AG04450 (cell line): Measurements from ENCODE around the gene ADAMTSL5. TPM values are rescaled to one million over a fixed set of nuclear protein-coding genes. Genes with fewer than 3 reads are reported as not detected.
"Not testable (repeated sequence)": the region's sequence is repeated elsewhere in the genome, so short reads cannot be mapped to it uniquely, and the experiment has no call there.

Experiments
- CTCF ChIA-PET: fragments of 300-600, 350-600 bp; formaldehyde crosslinking; extraction: SDS; loops from one replicate; lab custom pipeline; 2022; ENCODE audit warnings: antibody characterized with exemption, inconsistent platforms; lab: Charles Lee
- POLR2A ChIA-PET: fragments of 350-600 bp; formaldehyde crosslinking; extraction: SDS; loops from one replicate; lab custom pipeline; 2021; ENCODE audit warnings: antibody characterized with exemption, inconsistent platforms; lab: Yijun Ruan, JAX
- DNase-seq: peaks from one replicate; pipeline ENCODE4 v3.0.0-alpha.2; 2011; ENCODE audit warnings: low read depth, low spot score
- H3K27ac ChIP-seq: one replicate; pipeline ENCODE4 v1.5.1; 2012; ENCODE audit warnings: low read depth, low read length, control low read depth
- H3K27me3 ChIP-seq: one replicate; pipeline ENCODE4 v1.6.0; 2012; ENCODE audit warnings: low read length; ENCODE audit not compliant: control insufficient read depth, insufficient read depth
- H3K4me3 ChIP-seq: 2 replicates; pipeline ENCODE4 v1.5.1; 2011; ENCODE audit warnings: mild to moderate bottlenecking, low read depth, low read length, control low read depth
- H3K9me3 ChIP-seq: 2 replicates; pipeline ENCODE4 v1.5.1; 2012; ENCODE audit warnings: low read length; ENCODE audit not compliant: control insufficient read depth, insufficient read depth
- CTCF ChIP-seq: IDR thresholded peaks from 2 replicates; pipeline ENCODE4 v1.5.1; 2011; ENCODE audit warnings: low read depth, low read length, control low read depth, inconsistent platforms
- polyA plus RNA-seq: library from polyadenylated mRNA; depleted of rRNA; stranded (reverse); fragments of >200 nt; gene quantifications from 2 replicates; pipeline ENCODE4 v1.2.3, GENCODE V29; 2011

Gene ADAMTSL5
- polyA plus RNA-seq, 1 experiment: 5.6 TPM

GRCh38 chr19:1482361-1483130 is 30.3 kb downstream of the ADAMTSL5 start:
- CTCF ChIA-PET: no interaction called here
- Histone ChIP-seq H3K4me3 (no peak overlapping the region), H3K9me3 (no peaks in the 10 kb centered on the region; the same call in 1 of the 2 replicates), H3K27me3 (no peaks in the 10 kb centered on the region), H3K27ac (no peak overlapping the region)
- POLR2A ChIA-PET: no interaction called here
- TF ChIP-seq CTCF: no peak
- no peak for DNase-seq

- Histone ChIP-seq H3K27ac (no peak overlapping the region), H3K27me3 (no peaks in the 10 kb centered on the region), H3K9me3 (no peaks in the 10 kb centered on the region; the same call in 1 of the 2 replicates), H3K4me3 (no peak overlapping the region)
- TF ChIP-seq CTCF: no peak
- DNase-seq: no peak
- ChIA-PET POLR2A (no interaction called here), CTCF (no interaction called here)
Observed at GRCh38 chr19:1481893-1482360, 30.9 kb downstream of the ADAMTSL5 start.

- ChIA-PET CTCF (no interaction called here), POLR2A (no interaction called here)
- Histone ChIP-seq H3K27ac (no peak overlapping the region), H3K4me3 (no peak overlapping the region), H3K9me3 (no peaks in the 10 kb centered on the region; the same call in 1 of the 2 replicates), H3K27me3 (no peaks in the 10 kb centered on the region)
- DNase-seq: no peak
- TF ChIP-seq CTCF: no peak
Observed at GRCh38 chr19:1481224-1481892, 31.5 kb downstream of the ADAMTSL5 start.

- H3K27me3 ChIP-seq: no peaks in the 10 kb centered on the region
- POLR2A ChIA-PET: no interaction called here
- peak within 1 kb of the TSS; percentile 88 for H3K4me3 ChIP-seq
- CTCF ChIA-PET: no interaction called here
- no peaks in the 10 kb centered on the region; the same call in 1 of the 2 replicates for H3K9me3 ChIP-seq
- no peak for TF ChIP-seq CTCF
- peak within 1 kb of the TSS; percentile 47 for H3K27ac ChIP-seq
- peak; percentile 78 for DNase-seq
Observed at GRCh38 chr19:1478934-1479707, 33.7 kb downstream of the ADAMTSL5 start, which contains the start of gene C19orf25. C19orf25 (minus strand) TSS chr19:1479215; CDS start chr19:1478903, 312 bp downstream.

GRCh38 chr19:1477056-1477455 is 35.8 kb downstream of the ADAMTSL5 start:
- H3K27ac ChIP-seq, H3K4me3 ChIP-seq, H3K9me3 ChIP-seq, DNase-seq, POLR2A ChIA-PET, CTCF ChIA-PET: not testable (repeated sequence)
- H3K27me3 ChIP-seq: peaks cover 14% of the 10 kb centered on the region
